ENCODE measurements around the gene UBAC1. TPM values are rescaled to one million over a fixed set of nuclear protein-coding genes. Genes with fewer than 3 reads are reported as not detected.
A peak's percentile ranks its signal among the peaks of the same experiment; 100 is the strongest.

The UBAC1 gene
- total RNA-seq, 1 donor from 2014 or later = 47.7 TPM

DNA sequence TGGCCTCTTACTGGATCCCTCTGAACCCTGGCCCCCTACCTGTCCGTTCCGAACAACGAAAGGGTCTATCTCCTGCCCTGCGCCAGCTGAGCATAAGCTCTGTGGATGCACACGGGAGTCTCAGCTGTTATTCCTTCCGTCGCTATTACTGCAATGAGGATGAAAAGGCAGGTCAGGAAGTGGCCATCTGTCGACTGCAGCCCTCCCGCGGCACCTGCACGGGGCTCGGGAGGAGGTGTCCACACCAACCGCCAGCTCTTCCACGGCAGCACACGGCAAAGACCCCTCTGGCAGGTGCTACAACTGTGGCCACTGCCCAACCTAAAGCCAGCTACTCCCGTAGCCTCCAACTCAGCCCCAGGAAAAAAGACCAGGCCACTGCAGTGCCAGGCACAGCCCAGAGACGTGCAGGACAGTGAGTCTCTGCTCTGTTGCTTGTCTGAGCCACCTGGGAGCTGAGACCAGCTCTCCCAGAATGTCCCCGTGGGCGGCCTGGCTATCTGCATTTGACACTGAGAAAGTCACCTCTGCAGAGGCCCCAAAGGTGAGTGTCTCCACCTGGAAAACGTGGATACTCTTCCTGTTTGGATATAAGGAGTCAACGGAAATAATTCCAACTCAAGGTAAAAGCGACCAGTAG, 72.9 kb downstream of the UBAC1 start:
- H3K9me3 Mint-ChIP-seq = no peaks in the 10 kb centered on the region
- H3K4me3 Mint-ChIP-seq = no peak overlapping the region
- no peaks in the 10 kb centered on the region for H3K36me3 Mint-ChIP-seq (ENCODE audit: low read depth)
- H3K27ac Mint-ChIP-seq = no peak overlapping the region
- intact Hi-C loops (cut with micrococcal nuclease) = no loop called here
- peaks cover 42% of the 10 kb centered on the region for H3K4me1 Mint-ChIP-seq
- no peak for DNase-seq
- H3K27me3 Mint-ChIP-seq = no peaks in the 10 kb centered on the region

DNA sequence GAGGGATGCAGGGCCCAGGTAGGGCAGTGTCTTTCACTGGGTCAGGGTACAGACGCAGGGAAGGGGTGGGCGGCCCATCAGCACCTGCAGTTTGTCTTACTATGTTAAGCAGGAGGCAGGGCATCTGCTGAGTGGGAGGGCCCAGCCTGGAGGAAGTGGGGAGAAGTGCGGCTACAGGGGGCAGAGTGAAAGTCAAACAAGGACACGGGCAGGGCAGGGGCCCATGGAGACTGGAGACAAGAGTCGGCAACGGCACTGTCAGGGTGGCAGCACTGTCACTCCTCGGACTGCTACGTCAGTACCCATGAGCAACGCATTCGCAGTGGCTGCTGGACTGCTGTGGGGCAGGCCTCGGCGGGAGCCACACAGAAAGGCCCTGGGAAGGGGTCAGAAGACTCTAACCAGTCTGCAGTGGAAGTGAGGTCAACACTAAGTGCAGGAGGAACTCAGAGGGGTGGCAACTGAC, 73.6 kb downstream of the UBAC1 start:
- Mint-ChIP-seq H3K27me3 (no peaks in the 10 kb centered on the region), H3K27ac (peak overlapping the region; percentile 63), H3K4me3 (peak overlapping the region; percentile 69), H3K36me3 (ENCODE audit: low read depth) (no peaks in the 10 kb centered on the region), H3K4me1 (peaks cover 41% of the 10 kb centered on the region), H3K9me3 (no peaks in the 10 kb centered on the region)
- intact Hi-C loops (cut with micrococcal nuclease) = loop anchor here (1.0 kb wide), 1 partner anchor 40 kb away; no protein-coding TSS in a partner anchor
- peak; percentile 87 for DNase-seq

DNA sequence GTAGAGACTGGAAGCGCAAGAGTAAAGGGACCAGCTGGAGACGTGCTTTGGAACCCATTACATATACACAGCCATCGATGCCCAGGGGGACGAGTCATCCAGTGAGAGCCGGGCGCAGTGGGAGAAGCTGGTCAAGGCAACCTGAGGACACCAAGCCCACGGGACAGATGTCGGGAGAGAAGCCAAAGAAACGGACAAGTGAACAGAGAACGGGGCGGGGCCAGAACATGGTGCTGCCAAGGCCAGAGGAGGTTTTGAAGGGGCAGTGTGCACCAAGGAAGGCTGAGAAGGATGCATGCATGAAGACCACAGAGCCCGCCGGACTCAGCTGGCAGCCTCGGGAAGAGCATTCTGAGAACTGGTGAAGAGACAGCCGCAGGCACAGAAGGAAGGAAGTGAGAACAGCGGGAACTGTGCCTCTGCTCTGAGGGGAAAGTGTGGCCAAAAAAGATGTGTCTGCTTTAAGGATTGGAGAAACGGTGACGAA, 74.1 kb downstream of the UBAC1 start:
- intact Hi-C loops (cut with micrococcal nuclease) = loop anchor here (1.0 kb wide), 1 partner anchor 40 kb away; no protein-coding TSS in a partner anchor
- no peaks in the 10 kb centered on the region for H3K27me3 Mint-ChIP-seq
- H3K9me3 Mint-ChIP-seq = no peaks in the 10 kb centered on the region
- no peak for DNase-seq
- H3K36me3 Mint-ChIP-seq (ENCODE audit: low read depth) = no peaks in the 10 kb centered on the region
- peak overlapping the region; percentile 69 for H3K4me3 Mint-ChIP-seq
- H3K4me1 Mint-ChIP-seq = peaks cover 41% of the 10 kb centered on the region
- peak overlapping the region; percentile 63 for H3K27ac Mint-ChIP-seq

DNA sequence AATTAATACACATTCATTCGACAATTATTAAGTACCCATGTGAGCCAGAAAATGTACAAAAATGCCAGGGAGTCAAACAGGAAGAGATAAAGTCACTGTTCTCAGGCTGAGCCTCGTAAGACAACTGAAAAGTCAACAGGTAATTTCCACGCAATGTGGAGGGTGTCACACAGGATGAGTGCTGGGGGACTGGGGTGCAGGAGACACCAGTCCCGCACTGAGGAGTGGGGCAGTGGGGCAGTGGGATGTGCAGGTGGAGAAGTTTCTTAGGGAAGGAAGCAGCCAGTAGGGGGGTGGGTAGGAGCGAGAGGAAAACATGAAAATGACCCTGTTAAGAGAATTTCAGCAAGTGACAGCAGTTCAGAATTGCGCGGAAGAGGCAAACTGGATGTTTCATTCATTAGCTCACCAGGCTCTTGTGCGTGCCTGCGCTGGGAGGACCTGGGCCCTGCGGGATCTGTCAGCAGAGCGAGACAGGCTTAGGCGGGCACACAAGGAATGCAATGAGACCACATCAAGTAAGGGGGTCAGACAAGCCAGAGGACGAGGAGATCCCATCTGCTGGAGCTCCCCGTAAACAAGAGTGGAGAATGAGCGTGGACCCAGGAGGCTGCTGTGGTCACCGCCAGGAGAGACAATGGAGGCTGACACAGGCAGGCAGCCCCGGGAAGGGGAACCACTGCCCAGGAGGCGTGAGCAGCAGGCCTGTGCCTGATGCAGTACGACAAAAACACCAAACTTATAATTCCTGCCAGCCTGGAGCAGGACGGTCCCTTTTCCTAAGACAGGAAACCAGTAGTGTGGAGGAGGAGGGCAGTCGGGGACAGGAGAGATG, 74.8 kb downstream of the UBAC1 start:
- Mint-ChIP-seq H3K36me3 (ENCODE audit: low read depth) (no peaks in the 10 kb centered on the region), H3K27ac (peak overlapping the region; percentile 63), H3K4me3 (peak overlapping the region; percentile 69), H3K27me3 (no peaks in the 10 kb centered on the region), H3K4me1 (peaks cover 37% of the 10 kb centered on the region), H3K9me3 (no peaks in the 10 kb centered on the region)
- intact Hi-C loops (cut with micrococcal nuclease) = no loop called here
- no peak for DNase-seq

DNA sequence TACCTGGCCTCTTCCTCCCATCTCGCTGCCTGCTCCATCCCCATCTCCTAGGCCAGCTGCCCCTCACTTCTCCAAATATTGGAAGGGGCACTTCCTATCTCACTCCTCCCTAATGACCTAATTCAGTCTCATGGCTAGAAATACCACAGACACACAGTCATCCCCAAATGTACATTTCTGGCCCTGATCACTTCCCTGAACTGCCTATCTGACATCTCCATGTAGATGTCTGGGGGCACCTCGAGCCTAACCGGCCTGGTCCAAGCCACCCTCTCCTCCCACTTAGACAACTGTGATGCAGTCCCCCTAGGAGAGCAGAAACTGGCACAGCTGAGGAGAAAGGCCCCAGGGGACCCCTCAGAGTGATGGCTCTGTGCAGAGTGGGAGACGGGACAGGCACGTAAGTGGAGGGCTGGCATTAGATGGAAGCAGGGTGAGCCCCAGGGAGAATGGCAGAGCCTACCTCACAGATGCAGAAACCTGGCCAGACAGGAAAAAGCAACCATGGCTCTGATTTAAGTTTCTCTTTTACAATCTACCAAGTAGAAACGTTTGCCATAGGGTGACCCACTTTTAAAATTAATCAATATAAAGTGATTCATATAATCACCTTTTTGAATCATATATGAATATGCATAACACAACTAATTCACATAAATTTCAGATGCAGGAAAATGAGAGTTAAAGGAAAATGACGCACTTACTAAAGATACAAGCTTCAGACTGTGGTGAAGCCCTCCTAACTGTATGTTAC, 75.9 kb downstream of the UBAC1 start:
- DNase-seq = no peak
- no peaks in the 10 kb centered on the region for H3K9me3 Mint-ChIP-seq

DNA sequence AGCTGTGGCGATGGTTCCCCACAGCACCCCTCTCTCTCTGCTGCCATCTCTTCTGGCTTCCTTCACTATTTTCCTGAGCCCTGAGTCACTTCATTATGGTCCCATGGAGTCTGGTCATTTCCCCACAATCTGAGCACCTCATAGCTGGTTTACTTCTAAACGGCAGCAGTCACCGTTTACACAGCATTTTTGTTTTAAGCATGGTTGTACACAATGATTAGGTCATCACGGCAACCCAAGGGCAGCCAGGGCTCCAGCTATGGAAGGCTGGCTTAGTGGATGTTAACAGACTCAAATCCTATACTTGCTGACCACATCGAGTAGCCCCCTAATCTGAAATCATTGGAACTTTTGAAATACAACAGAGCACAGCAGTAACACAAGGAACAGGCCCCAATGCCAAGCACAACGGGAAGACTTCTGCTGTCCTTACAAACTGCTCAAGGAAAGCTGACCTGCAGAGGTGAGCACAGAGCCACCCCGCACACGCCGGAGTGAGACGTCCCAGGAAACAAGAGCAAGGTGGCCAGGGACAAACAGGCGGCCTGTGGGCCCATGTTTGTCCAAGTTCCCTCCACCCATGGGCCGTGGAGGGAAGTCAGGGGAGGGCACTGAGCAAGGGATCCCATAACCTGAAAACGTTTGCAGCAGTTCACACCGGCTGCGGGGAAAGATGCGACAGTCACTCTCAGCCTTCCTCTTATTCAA, 76.7 kb downstream of the UBAC1 start:
- DNase-seq = no peak
- H3K36me3 Mint-ChIP-seq (ENCODE audit: low read depth) = no peaks in the 10 kb centered on the region
- H3K27me3 Mint-ChIP-seq = no peaks in the 10 kb centered on the region
- peaks cover 37% of the 10 kb centered on the region for H3K4me1 Mint-ChIP-seq
- intact Hi-C loops (cut with micrococcal nuclease) = no loop called here
- H3K4me3 Mint-ChIP-seq = no peak overlapping the region
- H3K27ac Mint-ChIP-seq = no peak overlapping the region
- H3K9me3 Mint-ChIP-seq = no peaks in the 10 kb centered on the region

More for the DNA sequence above, 75.9 kb downstream of the UBAC1 start:
- Mint-ChIP-seq H3K27me3 (no peaks in the 10 kb centered on the region), H3K4me3 (no peak overlapping the region), H3K36me3 (ENCODE audit: low read depth) (no peaks in the 10 kb centered on the region), H3K27ac (no peak overlapping the region), H3K4me1 (peaks cover 37% of the 10 kb centered on the region)
- intact Hi-C loops (cut with micrococcal nuclease) = no loop called here

DNA sequence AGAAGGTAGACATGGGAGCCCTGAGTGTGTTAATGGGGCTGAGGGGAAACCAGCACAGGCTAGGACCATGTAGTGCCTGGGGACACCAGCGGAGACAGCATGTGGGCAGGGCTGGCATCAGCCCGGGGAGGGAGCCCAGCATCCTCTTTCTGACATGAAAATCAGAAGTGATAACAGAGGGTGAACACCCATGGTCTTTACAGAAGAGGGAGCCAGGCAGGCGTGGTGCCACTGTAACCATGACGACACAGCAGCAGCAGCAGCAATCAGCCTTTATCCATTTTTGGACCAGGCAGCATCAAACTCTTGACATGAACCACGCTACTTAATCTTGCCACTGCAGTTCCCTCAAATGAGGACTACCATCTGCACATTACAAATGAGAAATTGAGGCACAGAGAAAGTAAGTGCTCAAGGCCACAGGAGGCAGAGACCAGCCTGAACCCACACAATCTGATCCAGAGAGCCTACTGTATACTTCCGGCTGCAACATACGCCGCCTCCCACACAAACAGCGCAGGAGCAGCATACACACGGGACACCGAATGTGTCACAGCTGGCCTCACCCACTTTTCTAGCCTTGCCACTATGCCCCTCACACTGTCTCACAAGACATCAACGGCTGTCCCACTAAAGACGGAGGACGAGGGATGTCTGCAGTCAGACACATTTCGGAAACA, 77.6 kb downstream of the UBAC1 start:
- no peak overlapping the region for H3K4me3 Mint-ChIP-seq
- H3K9me3 Mint-ChIP-seq = no peaks in the 10 kb centered on the region
- H3K36me3 Mint-ChIP-seq (ENCODE audit: low read depth) = no peaks in the 10 kb centered on the region
- intact Hi-C loops (cut with micrococcal nuclease) = no loop called here
- no peak overlapping the region for H3K27ac Mint-ChIP-seq
- peaks cover 33% of the 10 kb centered on the region for H3K4me1 Mint-ChIP-seq
- no peak for DNase-seq
- no peaks in the 10 kb centered on the region for H3K27me3 Mint-ChIP-seq

Other genes starting within 250 kb of the UBAC1 start
- 45.2 and 49.9 TPM in 2 replicates for gene CAMSAP1, start 53.8 kb downstream of the UBAC1 start, total RNA-seq
- gene NACC2, start 133.9 kb upstream of the UBAC1 start, total RNA-seq = 3.2 and 3.6 TPM in 2 replicates
- gene TMEM250, start 157.5 kb upstream of the UBAC1 start, total RNA-seq = 49.8 and 52.7 TPM in 2 replicates
- not detected in 2 replicates for gene LHX3, start 243.8 kb upstream of the UBAC1 start, total RNA-seq